H1 (cell line): Measurements from ENCODE around the gene KLHL40. TPM values are rescaled to one million over a fixed set of nuclear protein-coding genes. Genes with fewer than 3 reads are reported as not detected.

Source experiments
- BCL11A ChIP-seq, 2 experiments: IDR thresholded peaks; one replicate each; pipeline ENCODE4 v1.6.1; 2011; ENCODE audit warnings: low read depth in 2 of 2, low read length in 2 of 2, mild to moderate bottlenecking in 2 of 2
- CHD7 ChIP-seq: fragments of 300-600 bp; sonication (generic); IDR thresholded peaks from 2 replicates; pipeline ENCODE4 v1.7.1; 2012; ENCODE audit warnings: low read length, moderate library complexity, mild to moderate bottlenecking, inconsistent platforms; ENCODE audit not compliant: insufficient replicate concordance
- EGR1 ChIP-seq: IDR thresholded peaks from 2 replicates; pipeline ENCODE4 v1.6.1; 2011; ENCODE audit warnings: low read depth, low read length, borderline replicate concordance
- FOSL1 ChIP-seq: IDR thresholded peaks from 2 replicates; pipeline ENCODE4 v1.6.1; 2011; ENCODE audit warnings: mild to moderate bottlenecking, low read depth, low read length, moderate library complexity; ENCODE audit not compliant: insufficient read depth
- HDAC6 ChIP-seq: IDR thresholded peaks from one replicate; pipeline ENCODE4 v1.7.1; 2012; ENCODE audit warnings: low read depth, mild to moderate bottlenecking, inconsistent platforms, low read length, moderate library complexity
- POLR2AphosphoS5 ChIP-seq: IDR thresholded peaks from 2 replicates; pipeline ENCODE4 v1.6.1; 2011; ENCODE audit warnings: low read depth, low read length
- RNF2 ChIP-seq: fragments of 200-900, 300-1000 bp; sonication (generic); IDR thresholded peaks from 2 replicates; pipeline ENCODE4 v1.7.1; 2016; ENCODE audit warnings: borderline replicate concordance, low read depth, mild to moderate bottlenecking, antibody characterized with exemption, low read length; ENCODE audit not compliant: poor library complexity, severe bottlenecking; ENCODE audit errors: missing control alignments
- TAF1 ChIP-seq: IDR thresholded peaks from 2 replicates; pipeline ENCODE4 v1.6.1; 2011; ENCODE audit warnings: mild to moderate bottlenecking, low read depth, low read length
- TCF12 ChIP-seq: IDR thresholded peaks from 2 replicates; pipeline ENCODE4 v1.6.1; 2011; ENCODE audit warnings: low read depth, mild to moderate bottlenecking, low read length
- ZNF274 ChIP-seq: IDR thresholded peaks from 2 replicates; pipeline ENCODE4 v1.7.0; 2012; ENCODE audit warnings: low read length, borderline replicate concordance; ENCODE audit errors: extremely low read depth
- polyA plus RNA-seq, 7 experiments: library from polyadenylated mRNA; depleted of rRNA in 3 of 7; stranded (reverse) in 5 of 7; unstranded in 2 of 7; fragments of >200 nt in 5 of 7; fragments of 200-250 nt in 2 of 7; gene quantifications; 1 replicate in 5 of 7; 2 replicates in 1 of 7; 4 replicates in 1 of 7; pipeline versions ENCODE4 v1.2.1 to v1.2.3, GENCODE V29; 2011 to 2013; ENCODE audit warnings: missing spikeins in 2 of 7, mixed read lengths in 2 of 7
- total RNA-seq: library from RNA; stranded (reverse); fragmentation: NEBNext Ultra II Directional; extraction: Animal tissue kit (Norgen Biotek cat#: 25700); gene quantifications from 2 replicates; pipeline ENCODE4 v1.2.1, GENCODE V29; 2021

KLHL40 gene
- total and polyA plus RNA-seq, 2 of the 8 experiments (the other 6 are each of a cell fraction or from before 2014, with no cell fraction given): 0.02 TPM; not detected in 1

GRCh38 chr3:42708611-42709151 is 23.3 kb downstream of the KLHL40 start (continued):
- TF ChIP-seq CHD7: no peak
- TF ChIP-seq POLR2AphosphoS5: no peak
- no peak for TF ChIP-seq BCL11A (IDR thresholded peaks at IDR 0.05; ENCODE audit: low read depth in 2 of 2, low read length in 2 of 2)
- TF ChIP-seq RNF2: no peak
- TF ChIP-seq TAF1: no peak
- no peak for TF ChIP-seq TCF12
- TF ChIP-seq ZNF274: no peak
- no peak for TF ChIP-seq HDAC6
- no peak for TF ChIP-seq FOSL1
- TF ChIP-seq EGR1: no peak
